Testis (tissue), 3 donors: ENCODE results near the gene MATN1. TPM values are rescaled to one million over a fixed set of nuclear protein-coding genes. Genes with fewer than 3 reads are reported as not detected.

Source experiments
- DNase-seq: peaks from one replicate; pipeline ENCODE4 v3.0.0-alpha.2; 2019
- H3K27ac ChIP-seq, 2 donors: fragments of 200-600 bp; sonication (generic); one replicate each; pipeline ENCODE4 v1.5.1; 2019
- H3K27me3 ChIP-seq: fragments of 200-600 bp; sonication (generic); one replicate; pipeline ENCODE4 v1.5.1; 2019
- H3K36me3 ChIP-seq: fragments of 200-600 bp; sonication (generic); one replicate; pipeline ENCODE4 v1.5.1; 2017; ENCODE audit warnings: low read depth; ENCODE audit errors: missing control alignments
- H3K4me1 ChIP-seq: fragments of 200-600 bp; sonication (generic); one replicate; pipeline ENCODE4 v1.5.1; 2019
- H3K4me3 ChIP-seq, 2 donors: fragments of 200-600 bp; sonication (generic); one replicate each; pipeline ENCODE4 v1.5.1; 2017 to 2019
- H3K9me3 ChIP-seq: fragments of 200-600 bp; sonication (generic); one replicate; pipeline ENCODE4 v1.5.1; 2017
- CTCF ChIP-seq, 3 experiments: fragments of 450-650 bp in 2 of 3; fragments of 200-600 bp in 1 of 3; sonication (generic) in 1 of 3; IDR thresholded peaks; one replicate each; pipeline ENCODE4 v1.5.1; 2016 to 2019; ENCODE audit warnings: antibody characterized with exemption in 3 of 3, mild to moderate bottlenecking in 2 of 3, moderate library complexity in 1 of 3
- POLR2A ChIP-seq: fragments of 450-650 bp; IDR thresholded peaks from one replicate; pipeline ENCODE4 v1.6.1; 2017; ENCODE audit warnings: antibody characterized with exemption, mild to moderate bottlenecking, moderate library complexity
- WGBS, 2 donors: methylation state at CpG; one replicate each; pipeline ENCODE4 v1.1.5; 2018; 5-methylcytosine and 5-hydroxymethylcytosine counted together
- intact Hi-C: fragments of 100-400 bp; cut with DNase I; formaldehyde crosslinking; loops from one replicate; pipeline ENCODE4 v1.15.1; 2023; ENCODE audit warnings: low total_unique reads
- polyA plus RNA-seq: library from polyadenylated mRNA; stranded (reverse); fragments of 350-450 nt; fragmentation: Illumina TruSeq; extraction: RNeasy Lipid Tissue Mini Kit (QIAGEN cat#74804); gene quantifications from one replicate; pipeline ENCODE4 v1.2.3, GENCODE V29; 2014; ENCODE audit warnings: low read depth, low replicate concordance; ENCODE audit not compliant: insufficient read depth
- total RNA-seq, 2 donors: library from RNA; depleted of rRNA; stranded (reverse); fragments of >200 nt; gene quantifications; one replicate each; pipeline ENCODE4 v1.2.3, GENCODE V29; 2016

Gene MATN1
- total and polyA plus RNA-seq, 3 donors from 2014 or later = 0.32 to 0.62 (median 0.55) TPM

GRCh38 chr1:30757352-30758120 is 34.2 kb upstream of the MATN1 start, which contains the start of gene LAPTM5:
Gene LAPTM5, minus strand, starts transcription at chr1:30757774. Its CDS starts 29 bp downstream, at chr1:30757745.
- Histone ChIP-seq H3K4me3 (peak within 1 kb of the TSS in 1 of 2 donors; percentile 17), H3K27ac (peak within 1 kb of the TSS in 1 of 2 donors; percentile 15)
- intact Hi-C loops = no loop called here

GRCh38 chr1:30756545-30757351 is 33.4 kb upstream of the MATN1 start:
- intact Hi-C loops = no loop called here
- no peaks in the 10 kb centered on the region for H3K9me3 ChIP-seq
- peaks cover 5% of the 10 kb centered on the region for H3K4me1 ChIP-seq
- no peaks in the 10 kb centered on the region for H3K27me3 ChIP-seq
- peak overlapping the region in 1 of 2 donors; percentile 17 for H3K4me3 ChIP-seq
- DNase-seq = peak; percentile 57
- TF ChIP-seq POLR2A (no peak), CTCF (IDR thresholded peaks at IDR 0.05) (no peak)
- no peaks in the 10 kb centered on the region for H3K36me3 ChIP-seq
- H3K27ac ChIP-seq = peak overlapping the region in 1 of 2 donors; percentile 15
- WGBS, 2 donors = 56 to 69% methylated on average over 4 to 17 of the region's 17 CpGs

More at GRCh38 chr1:30757352-30758120, 34.2 kb upstream of the MATN1 start, which contains the start of gene LAPTM5:
- H3K4me1 ChIP-seq = peaks cover 10% of the 10 kb centered on the region
- H3K9me3 ChIP-seq = no peaks in the 10 kb centered on the region
- TF ChIP-seq CTCF (IDR thresholded peaks at IDR 0.05) (no peak), POLR2A (no peak)
- H3K27me3 ChIP-seq = no peaks in the 10 kb centered on the region
- no peaks in the 10 kb centered on the region for H3K36me3 ChIP-seq
- 60 to 68% methylated on average over 17 to 21 of the region's 21 CpGs for WGBS, 2 donors
- DNase-seq = peak; percentile 33

DNA sequence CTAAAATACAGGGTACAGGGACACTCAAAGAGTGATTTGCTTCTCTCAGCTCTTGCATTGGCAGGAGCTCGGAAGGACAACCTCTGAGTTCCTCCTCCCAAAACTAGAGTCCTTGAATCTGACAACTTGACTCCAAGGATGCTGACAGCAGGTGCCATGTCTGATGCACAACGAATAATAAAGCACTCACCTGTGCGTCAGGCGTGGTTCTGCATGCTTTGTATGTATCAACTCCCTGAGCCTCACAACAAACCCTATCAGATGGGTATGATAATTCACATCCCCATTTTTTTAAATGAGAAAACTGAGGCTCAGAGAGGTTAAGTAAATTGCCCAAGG is 32.8 kb upstream of the MATN1 start:
- WGBS, 2 donors = 85 to 95% methylated on average over 4 of the region's 4 CpGs
- TF ChIP-seq CTCF (IDR thresholded peaks at IDR 0.05) = no peak
- no peak for TF ChIP-seq POLR2A
- peak overlapping the region in 1 of 2 donors; percentile 36 for H3K27ac ChIP-seq
- no peaks in the 10 kb centered on the region for H3K4me1 ChIP-seq
- H3K4me3 ChIP-seq = no peak overlapping the region
- intact Hi-C loops = no loop called here
- no peak for DNase-seq
- no peaks in the 10 kb centered on the region for H3K36me3 ChIP-seq
- no peaks in the 10 kb centered on the region for H3K9me3 ChIP-seq
- H3K27me3 ChIP-seq = no peaks in the 10 kb centered on the region

- Histone ChIP-seq H3K4me3 (no peak overlapping the region), H3K9me3 (no peaks in the 10 kb centered on the region), H3K4me1 (no peaks in the 10 kb centered on the region), H3K27ac (peak overlapping the region in 1 of 2 donors; percentile 36), H3K36me3 (no peaks in the 10 kb centered on the region), H3K27me3 (no peaks in the 10 kb centered on the region)
- DNase-seq = no peak
- intact Hi-C loops = no loop called here
- WGBS, 2 donors = 81 to 83% methylated on average over 4 of the region's 4 CpGs
- TF ChIP-seq POLR2A (no peak), CTCF (IDR thresholded peaks at IDR 0.05) (no peak)
Observed at GRCh38 chr1:30755746-30756145, 32.4 kb upstream of the MATN1 start.
